Ovary (tissue), 9 donors: Measurements from ENCODE around the gene ITPR3. TPM values are rescaled to one million over a fixed set of nuclear protein-coding genes. Genes with fewer than 3 reads are reported as not detected.

ENCODE experiments used
- microRNA counts: library from miRNA; unstranded; fragments of <30 nt; microRNA quantifications from one replicate; lab custom pipeline; 2016
- microRNA-seq, 3 donors: library from miRNA; unstranded; fragments of <30 nt; microRNA quantifications; one replicate each; pipeline versions ENCODE4 to v1.2.0, GENCODE V29; 2019 to 2020
- polyA plus RNA-seq, 2 donors: library from polyadenylated mRNA; stranded (reverse); fragments of 200-250 nt in 1 of 2; fragments of 350-450 nt in 1 of 2; fragmentation: Illumina TruSeq in 1 of 2; extraction: RNeasy Lipid Tissue Mini Kit (QIAGEN cat#74804) in 1 of 2; gene quantifications; one replicate each; pipeline ENCODE4 v1.2.3, GENCODE V29; 2013 to 2014
- small RNA-seq: library from RNA; depleted of rRNA; stranded (forward); fragments of <200 nt; gene quantifications from one replicate; pipeline ENCODE3, GENCODE V24; 2016
- total RNA-seq, 7 donors: library from RNA; depleted of rRNA in 2 of 7; stranded (reverse); fragments of >200 nt in 2 of 7; fragmentation: NEBNext Ultra II Directional in 3 of 7; extraction: Animal tissue kit (Norgen Biotek cat#: 25700) in 3 of 7; gene quantifications; one replicate each; pipeline versions ENCODE4 v1.1.0 to v1.2.4, GENCODE V29; 2016 to 2023
- donor health status: DM: no; HTN: no; CAD: no; lungs with moderate emphysema.
- donor health status: DM: no; HTN: no; CAD: no.
- donor health status: Bipolar disorder and iron deficiency.
- donor health status: DM: yes; HTN: yes; CAD: no.
- donor health status: DM: no; HTN: no; CAD: no.
- donor health status: DM: yes; HTN: yes; CAD: no.

ITPR3 gene
- total and polyA plus RNA-seq, 9 donors, result 3.6 to 31.1 (median 11.7) TPM

MicroRNA genes within 50 kb of the gene (microRNA counts, 767-probe panel; counts per million panel counts)
- 530 counts per million, percentile 78 among the panel's probes with 10 or more counts for microRNA hsa-miR-3934 (lab: Ali Mortazavi, UCI)

Small RNA genes within 50 kb of the gene (microRNA-seq; reads per million reads assigned to microRNA genes)
- gene MIR3934, result 0.38 to 0.89 (median 0.63) reads per million in 3 donors

Small RNA genes within 50 kb of the gene (small RNA-seq; reads per million reads assigned to genes)
- not detected for gene MIR3934

Other genes starting within 250 kb of the ITPR3 start
- gene KIFC1, start 229.5 kb upstream of the ITPR3 start, total RNA-seq, result 1 to 10 TPM in 6 of 7 donors, under 1 TPM in 1; 0.60 to 3.9 (median 2.2) TPM
- gene KIFC1, start 229.5 kb upstream of the ITPR3 start, polyA plus RNA-seq, result 1 to 10 TPM; 1.7 to 2.3 TPM
- gene PHF1, start 210.3 kb upstream of the ITPR3 start, total RNA-seq, result 100 to 1,000 TPM in 5 of 7 donors, 10 to 100 TPM in 2; 94.3 to 182 (median 123) TPM
- 100 to 1,000 TPM in 1 of 2 donors, 10 to 100 TPM in 1; 80.7 to 179 TPM for gene PHF1, start 210.3 kb upstream of the ITPR3 start, polyA plus RNA-seq
- gene CUTA, start 203.2 kb upstream of the ITPR3 start, total RNA-seq, result 100 to 1,000 TPM; 125 to 238 (median 177) TPM
- gene CUTA, start 203.2 kb upstream of the ITPR3 start, polyA plus RNA-seq, result 100 to 1,000 TPM; 173 to 250 TPM
- gene SYNGAP1, start 201.3 kb upstream of the ITPR3 start, total RNA-seq, result 10 to 100 TPM; 17.5 to 60.0 (median 43.1) TPM
- gene SYNGAP1, start 201.3 kb upstream of the ITPR3 start, polyA plus RNA-seq, result 10 to 100 TPM; 14.6 to 29.8 TPM
- gene ZBTB9, start 166.7 kb upstream of the ITPR3 start, total RNA-seq, result 10 to 100 TPM in 3 of 7 donors, 1 to 10 TPM in 4; 2.4 to 13.5 (median 8.8) TPM
- 10 to 100 TPM in 1 of 2 donors, 1 to 10 TPM in 1; 5.5 to 10.8 TPM for gene ZBTB9, start 166.7 kb upstream of the ITPR3 start, polyA plus RNA-seq
- 10 to 100 TPM in 4 of 7 donors, 1 to 10 TPM in 3; 3.9 to 16.9 (median 10.4) TPM for gene BAK1, start 41.0 kb upstream of the ITPR3 start, total RNA-seq
- gene BAK1, start 41.0 kb upstream of the ITPR3 start, polyA plus RNA-seq, result 10 to 100 TPM in 1 of 2 donors, 1 to 10 TPM in 1; 9.8 to 12.2 TPM
- gene UQCC2, start 90.4 kb downstream of the ITPR3 start, total RNA-seq, result 10 to 100 TPM in 6 of 7 donors, 1 to 10 TPM in 1; 9.1 to 65.2 (median 38.0) TPM
- gene UQCC2, start 90.4 kb downstream of the ITPR3 start, polyA plus RNA-seq, result 10 to 100 TPM; 28.7 to 52.4 TPM
- 1 to 10 TPM in 1 of 7 donors, under 1 TPM in 4, not detected in 2; 0.24 to 1.1 (median 0.43) TPM for gene IP6K3, start 125.6 kb downstream of the ITPR3 start, total RNA-seq
- gene IP6K3, start 125.6 kb downstream of the ITPR3 start, polyA plus RNA-seq, result under 1 TPM; 0.11 to 0.22 TPM
- gene LEMD2, start 167.8 kb downstream of the ITPR3 start, total RNA-seq, result 10 to 100 TPM; 43.6 to 66.8 (median 56.7) TPM
- gene LEMD2, start 167.8 kb downstream of the ITPR3 start, polyA plus RNA-seq, result 10 to 100 TPM; 41.7 to 59.2 TPM
- not detected for gene MLN, start 182.7 kb downstream of the ITPR3 start, total RNA-seq
- gene MLN, start 182.7 kb downstream of the ITPR3 start, polyA plus RNA-seq, result not detected